Caco-2 (cell line): Measurements from ENCODE around the gene CAPZA1. TPM values are rescaled to one million over a fixed set of nuclear protein-coding genes. Genes with fewer than 3 reads are reported as not detected.

Source experiments
- BruUV-seq: library from RNA; stranded (reverse); fragments of 400-500 nt; replicated peaks from 2 replicates; lab custom pipeline; 2021; lab: Mats Ljungman, UMichigan
- CTCF ChIA-PET: fragments of 300-600 bp; sonication (Branson Sonifier 250); formaldehyde crosslinking; loops from one replicate; lab custom pipeline; 2022; ENCODE audit warnings: antibody characterized with exemption; lab: Charles Lee
- POLR2A ChIA-PET: fragments of 300-600 bp; sonication (Branson Sonifier 250); formaldehyde crosslinking; loops from one replicate; lab custom pipeline; 2022; ENCODE audit warnings: antibody characterized with exemption; lab: Charles Lee
- DNase-seq, 2 experiments: peaks; one replicate each; pipeline versions ENCODE4 v3.0.0 to v3.0.0-alpha.2; 2020 to 2022
- H3K27me3 ChIP-seq: replicated peaks from 2 replicates; pipeline ENCODE4 v1.6.0; 2011; ENCODE audit warnings: low read length; ENCODE audit not compliant: control insufficient read depth, insufficient read depth
- H3K36me3 ChIP-seq: 2 replicates; pipeline ENCODE4 v1.5.1; 2011; ENCODE audit warnings: low read length; ENCODE audit not compliant: control insufficient read depth, insufficient read depth
- H3K4me1 ChIP-seq: fragments of 250-450 bp; sonication (Bioruptor Pico); 2 replicates; pipeline ENCODE4 v1.5.1; 2020; ENCODE audit warnings: mild to moderate bottlenecking
- H3K4me3 ChIP-seq: 2 replicates; pipeline ENCODE4 v1.5.1; 2011; ENCODE audit warnings: low read depth, mild to moderate bottlenecking, control low read depth, low read length
- H3K9me3 ChIP-seq: fragments of 250-450 bp; sonication (Bioruptor Pico); 2 replicates; pipeline ENCODE4 v1.5.1; 2020; ENCODE audit warnings: mild to moderate bottlenecking, moderate library complexity
- H3K27ac Mint-ChIP-seq: one replicate; pipeline ENCODE4 v1.8.0; 2022; ENCODE audit warnings: mixed read lengths; ENCODE audit not compliant: unreplicated experiment
- H3K27me3 Mint-ChIP-seq: one replicate; pipeline ENCODE4 v1.8.0; 2022; ENCODE audit warnings: mixed read lengths; ENCODE audit not compliant: insufficient read depth, unreplicated experiment
- H3K36me3 Mint-ChIP-seq: one replicate; pipeline ENCODE4 v1.8.0; 2022; ENCODE audit warnings: mild to moderate bottlenecking, mixed read lengths; ENCODE audit not compliant: insufficient read depth, unreplicated experiment
- H3K4me1 Mint-ChIP-seq: one replicate; pipeline ENCODE4 v1.8.0; 2022; ENCODE audit warnings: low read depth, mixed read lengths; ENCODE audit not compliant: unreplicated experiment
- H3K4me3 Mint-ChIP-seq: one replicate; pipeline ENCODE4 v1.8.0; 2022; ENCODE audit warnings: mild to moderate bottlenecking, moderate library complexity, mixed read lengths; ENCODE audit not compliant: unreplicated experiment
- H3K9me3 Mint-ChIP-seq: one replicate; pipeline ENCODE4 v1.8.0; 2022; ENCODE audit warnings: mixed read lengths; ENCODE audit not compliant: unreplicated experiment
- intact Hi-C: fragments of 100-400 bp; cut with micrococcal nuclease; formaldehyde crosslinking; loops from one replicate; pipeline ENCODE4 v1.10.0; 2022; ENCODE audit not compliant: unreplicated experiment
- total RNA-seq: library from RNA; stranded (reverse); gene quantifications from 2 replicates; pipeline ENCODE4 v1.2.3, GENCODE V29; 2022
- TF ChIP-seq, protein P1 (sequence below), 2 experiments: fragments of 200-600 bp in 1 of 2; IDR thresholded peaks; 1 replicate in 1 of 2; 2 replicates in 1 of 2; pipeline versions ENCODE4 v1.5.1 to v1.8.0; 2011 to 2022; ENCODE audit warnings: antibody characterized with exemption in 1 of 2, control low read depth in 1 of 2, inconsistent platforms in 1 of 2, low read depth in 1 of 2, low read length in 1 of 2, mild to moderate bottlenecking in 1 of 2, moderate library complexity in 1 of 2; ENCODE audit not compliant: insufficient read depth in 1 of 2, severe bottlenecking in 1 of 2, unreplicated experiment in 1 of 2

Gene CAPZA1
- total RNA-seq, 1 experiment from 2014 or later, result 82.4 TPM

DNA sequence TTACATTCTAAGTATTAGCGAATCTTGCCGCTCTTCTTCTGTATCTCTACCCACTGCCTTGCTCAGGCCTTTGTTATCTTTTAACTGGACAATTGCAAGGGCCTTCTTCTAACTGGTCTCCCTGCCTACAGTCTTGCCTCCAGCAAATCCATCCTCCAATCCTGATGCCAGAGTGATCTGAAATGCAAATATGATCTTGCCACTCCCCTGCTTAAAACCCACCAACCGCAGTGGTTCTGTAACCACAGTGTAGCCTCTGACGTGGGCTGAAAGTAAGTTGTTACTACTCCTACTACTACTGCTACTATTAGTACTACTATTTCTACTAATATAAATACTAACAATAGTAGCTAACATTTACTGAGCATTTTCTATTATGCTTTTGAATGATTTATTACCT, 67.2 kb downstream of the CAPZA1 start:
- no peak for DNase-seq
- BruUV-seq, result no TSS peak
- CTCF ChIA-PET, result no interaction called here
- Mint-ChIP-seq H3K27me3 (no peaks in the 10 kb centered on the region), H3K27ac (no peak overlapping the region), H3K9me3 (no peaks in the 10 kb centered on the region), H3K36me3 (peaks cover 22% of the 10 kb centered on the region), H3K4me3 (no peak overlapping the region), H3K4me1 (peaks cover 10% of the 10 kb centered on the region)
- POLR2A ChIA-PET, result no interaction called here
- Histone ChIP-seq H3K36me3 (no peaks in the 10 kb centered on the region), H3K9me3 (no peaks in the 10 kb centered on the region), H3K4me3 (no peak overlapping the region), H3K4me1 (no peaks in the 10 kb centered on the region), H3K27me3 (no peaks in the 10 kb centered on the region)
- intact Hi-C loops, result no loop called here
- TF ChIP-seq, protein P1, sequence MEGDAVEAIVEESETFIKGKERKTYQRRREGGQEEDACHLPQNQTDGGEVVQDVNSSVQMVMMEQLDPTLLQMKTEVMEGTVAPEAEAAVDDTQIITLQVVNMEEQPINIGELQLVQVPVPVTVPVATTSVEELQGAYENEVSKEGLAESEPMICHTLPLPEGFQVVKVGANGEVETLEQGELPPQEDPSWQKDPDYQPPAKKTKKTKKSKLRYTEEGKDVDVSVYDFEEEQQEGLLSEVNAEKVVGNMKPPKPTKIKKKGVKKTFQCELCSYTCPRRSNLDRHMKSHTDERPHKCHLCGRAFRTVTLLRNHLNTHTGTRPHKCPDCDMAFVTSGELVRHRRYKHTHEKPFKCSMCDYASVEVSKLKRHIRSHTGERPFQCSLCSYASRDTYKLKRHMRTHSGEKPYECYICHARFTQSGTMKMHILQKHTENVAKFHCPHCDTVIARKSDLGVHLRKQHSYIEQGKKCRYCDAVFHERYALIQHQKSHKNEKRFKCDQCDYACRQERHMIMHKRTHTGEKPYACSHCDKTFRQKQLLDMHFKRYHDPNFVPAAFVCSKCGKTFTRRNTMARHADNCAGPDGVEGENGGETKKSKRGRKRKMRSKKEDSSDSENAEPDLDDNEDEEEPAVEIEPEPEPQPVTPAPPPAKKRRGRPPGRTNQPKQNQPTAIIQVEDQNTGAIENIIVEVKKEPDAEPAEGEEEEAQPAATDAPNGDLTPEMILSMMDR (IDR thresholded peaks at IDR 0.05; ENCODE audit: insufficient read depth in 1 of 2, low read depth in 1 of 2, low read length in 1 of 2, severe bottlenecking in 1 of 2, unreplicated experiment in 1 of 2), result no peak

DNA sequence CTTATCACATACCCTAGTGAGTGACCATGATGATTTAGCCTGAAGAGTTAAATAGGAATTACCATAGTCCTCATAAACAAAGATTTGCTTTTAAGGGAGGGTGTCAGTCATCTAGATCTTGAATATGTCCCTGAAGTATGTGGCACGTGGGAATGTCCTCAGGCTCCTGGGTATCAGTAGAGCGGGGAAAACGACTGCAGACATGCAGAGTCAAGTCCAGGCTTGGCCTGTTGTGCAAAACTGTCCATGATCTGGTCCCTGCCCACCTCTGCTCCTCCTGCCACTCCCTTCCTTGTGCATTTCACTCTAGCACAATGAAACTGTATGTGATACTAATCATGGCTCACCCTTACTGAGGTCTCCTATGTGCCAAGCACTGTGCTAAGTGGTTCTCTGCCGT, 67.7 kb downstream of the CAPZA1 start:
- intact Hi-C loops, result no loop called here
- POLR2A ChIA-PET, result no interaction called here
- H3K4me3 Mint-ChIP-seq, result no peak overlapping the region
- no peak overlapping the region for H3K27ac Mint-ChIP-seq
- CTCF ChIA-PET, result no interaction called here
- Histone ChIP-seq H3K36me3 (no peaks in the 10 kb centered on the region), H3K4me1 (no peaks in the 10 kb centered on the region), H3K4me3 (no peak overlapping the region), H3K9me3 (no peaks in the 10 kb centered on the region), H3K27me3 (no peaks in the 10 kb centered on the region)
- DNase-seq, result no peak
- peaks cover 10% of the 10 kb centered on the region for H3K4me1 Mint-ChIP-seq
- TF ChIP-seq, protein P1 (IDR thresholded peaks at IDR 0.05; ENCODE audit: insufficient read depth in 1 of 2, low read depth in 1 of 2, low read length in 1 of 2, severe bottlenecking in 1 of 2, unreplicated experiment in 1 of 2), result no peak
- H3K27me3 Mint-ChIP-seq, result no peaks in the 10 kb centered on the region
- no peaks in the 10 kb centered on the region for H3K9me3 Mint-ChIP-seq
- H3K36me3 Mint-ChIP-seq, result peaks cover 22% of the 10 kb centered on the region
- no TSS peak for BruUV-seq

DNA sequence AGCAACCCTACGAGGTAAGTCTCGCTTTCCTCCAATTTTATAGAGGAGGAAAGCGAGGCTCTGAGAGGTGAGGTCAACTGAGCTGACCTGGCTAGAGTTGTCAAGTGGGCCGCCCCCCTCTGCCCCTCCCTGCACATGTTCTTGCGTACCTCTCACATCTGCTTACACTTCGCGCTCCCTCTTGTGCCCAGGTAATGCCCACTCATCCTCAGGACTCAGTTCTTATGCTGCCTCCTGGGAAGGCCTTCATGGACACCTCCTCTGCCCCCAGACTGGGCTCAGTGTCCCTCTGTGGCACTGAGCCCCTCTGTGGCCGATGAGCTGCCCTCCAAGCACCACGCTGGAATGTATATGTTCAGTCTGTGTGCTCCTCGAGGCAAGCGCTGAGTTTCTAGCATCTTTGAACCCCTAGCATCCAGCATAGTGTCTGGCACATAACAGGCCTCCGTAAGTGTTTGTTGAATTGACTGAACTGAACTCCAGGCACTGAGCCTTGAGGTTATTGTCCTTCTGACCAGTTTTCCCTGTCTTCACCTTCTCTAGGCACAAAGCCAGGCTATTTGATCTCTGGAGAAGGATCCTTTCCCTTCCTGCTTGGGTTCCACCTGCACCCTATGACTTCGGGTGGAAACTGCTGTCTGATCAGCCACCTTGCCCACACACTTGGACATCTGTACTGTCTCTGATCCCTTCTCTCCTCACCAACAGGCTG, 68.3 kb downstream of the CAPZA1 start:
- peak overlapping the region; percentile 76 for H3K27ac Mint-ChIP-seq
- peaks cover 26% of the 10 kb centered on the region for H3K36me3 Mint-ChIP-seq
- Histone ChIP-seq H3K4me1 (no peaks in the 10 kb centered on the region), H3K27me3 (no peaks in the 10 kb centered on the region), H3K36me3 (no peaks in the 10 kb centered on the region), H3K9me3 (no peaks in the 10 kb centered on the region), H3K4me3 (no peak overlapping the region)
- no TSS peak for BruUV-seq
- no peaks in the 10 kb centered on the region for H3K27me3 Mint-ChIP-seq
- no peaks in the 10 kb centered on the region for H3K9me3 Mint-ChIP-seq
- intact Hi-C loops, result no loop called here
- no peak for DNase-seq
- no peak overlapping the region for H3K4me3 Mint-ChIP-seq
- ChIA-PET POLR2A (interaction anchor here (1.5 kb wide), 1 partner anchor 11 kb away, joined by 5 read pairs; no protein-coding TSS in a partner anchor), CTCF (no interaction called here)
- H3K4me1 Mint-ChIP-seq, result peaks cover 10% of the 10 kb centered on the region
- TF ChIP-seq, protein P1 (IDR thresholded peaks at IDR 0.05; ENCODE audit: insufficient read depth in 1 of 2, low read depth in 1 of 2, low read length in 1 of 2, severe bottlenecking in 1 of 2, unreplicated experiment in 1 of 2), result no peak
